ENCODE measurements around the gene PLA2G2F. TPM values are rescaled to one million over a fixed set of nuclear protein-coding genes. Genes with fewer than 3 reads are reported as not detected.

The PLA2G2F gene
- total and polyA plus RNA-seq, 9 of the 15 experiments (the other 6 are each of a cell fraction or from before 2014, with no cell fraction given), result not detected

DNA sequence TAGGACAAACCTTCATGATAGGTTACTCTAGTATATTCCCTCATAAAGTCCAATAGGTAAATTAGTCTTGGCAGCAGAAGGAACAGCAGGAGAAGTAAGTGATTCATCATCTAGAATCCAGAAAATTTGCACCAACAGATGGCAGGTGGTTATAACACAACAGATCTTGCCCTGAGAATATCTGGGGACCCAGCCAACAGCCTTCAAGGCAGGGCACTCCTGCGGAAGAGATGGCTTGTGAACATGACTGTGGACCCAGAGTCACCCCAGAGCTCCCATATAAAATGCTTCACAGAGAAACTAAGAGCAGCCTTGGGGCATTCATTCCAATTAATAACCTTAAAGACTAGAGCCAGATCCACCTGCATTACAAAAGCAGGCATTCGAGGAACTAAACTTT lies 55.1 kb downstream of the PLA2G2F start:
- Histone ChIP-seq H2AFZ (ENCODE audit: low read depth, low read length) (no peak overlapping the region), H3K4me1 (replicated peaks in 1 of 2; ENCODE audit: control insufficient read depth in 2 of 2, insufficient read depth in 2 of 2, low read length in 2 of 2) (peaks cover 32 to 59% of the 10 kb centered on the region in 2 experiments), H3K79me2 (ENCODE audit: control insufficient read depth, insufficient read depth, low read length) (peaks cover 17% of the 10 kb centered on the region), H3K4me2 (ENCODE audit: insufficient read depth, low read length) (no peak overlapping the region), H3K4me3 (no peak overlapping the region), H3K9me1 (ENCODE audit: control insufficient read depth, insufficient read depth, low read length) (no peaks in the 10 kb centered on the region), H4K20me1 (replicated peaks; ENCODE audit: control insufficient read depth, insufficient read depth, low read length) (no peaks in the 10 kb centered on the region), H3K9me3 (replicated peaks; ENCODE audit: control insufficient read depth, insufficient read depth, low read depth, low read length) (no peaks in the 10 kb centered on the region), H3K36me3 (ENCODE audit: control insufficient read depth, insufficient read depth, low read length) (peaks cover 30% of the 10 kb centered on the region; the same call in 2 of the 3 replicates), H3K27ac (ENCODE audit: extremely low read depth, low read depth, low read length) (no peak overlapping the region), H3K9ac (ENCODE audit: insufficient read depth in 1 of 2, low read depth in 2 of 2, low read length in 2 of 2) (no peak overlapping the region), H3K27me3 (ENCODE audit: control insufficient read depth in 2 of 2, insufficient read depth in 2 of 2, low read length in 2 of 2) (no peaks in the 10 kb centered on the region)
- in situ Hi-C loops (cut with MboI) (no loop called here), intact Hi-C loops (cut with micrococcal nuclease) (no loop called here)
- CTCF ChIA-PET (ENCODE audit: low intra/inter-chr PET ratio), result interaction anchor here (1.4 kb wide), 1 partner anchor 277 kb away, joined by 3 read pairs; no protein-coding TSS in a partner anchor
- no peak for ATAC-seq
- BruUV-seq (replicated peaks), result no TSS peak
- POLR2A ChIA-PET, result interaction anchor here (0.9 to 2.7 kb wide), 4 partner anchors 12 to 16 kb away, joined by 3 to 10 read pairs (median 4); no protein-coding TSS in a partner anchor
- DNase-seq (ENCODE audit: extremely low read depth in 1 of 4, low spot score in 3 of 4), result no peak
- no peak for FAIRE-seq
- 73% methylated on average over 2 of the region's 2 CpGs for WGBS (ENCODE audit: insufficient coverage, low coverage, missing lambda C conversion rate)
- no peak for TF ChIP-seq ZNF444 (CRISPR knock-in tag; IDR thresholded peaks at IDR 0.05)
- no peak for TF ChIP-seq RUNX1 (IDR thresholded peaks at IDR 0.05; ENCODE audit: low read depth)
- TF ChIP-seq, protein P1, sequence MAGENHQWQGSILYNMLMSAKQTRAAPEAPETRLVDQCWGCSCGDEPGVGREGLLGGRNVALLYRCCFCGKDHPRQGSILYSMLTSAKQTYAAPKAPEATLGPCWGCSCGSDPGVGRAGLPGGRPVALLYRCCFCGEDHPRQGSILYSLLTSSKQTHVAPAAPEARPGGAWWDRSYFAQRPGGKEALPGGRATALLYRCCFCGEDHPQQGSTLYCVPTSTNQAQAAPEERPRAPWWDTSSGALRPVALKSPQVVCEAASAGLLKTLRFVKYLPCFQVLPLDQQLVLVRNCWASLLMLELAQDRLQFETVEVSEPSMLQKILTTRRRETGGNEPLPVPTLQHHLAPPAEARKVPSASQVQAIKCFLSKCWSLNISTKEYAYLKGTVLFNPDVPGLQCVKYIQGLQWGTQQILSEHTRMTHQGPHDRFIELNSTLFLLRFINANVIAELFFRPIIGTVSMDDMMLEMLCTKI (IDR thresholded peaks at IDR 0.05; ENCODE audit: partially characterized antibody), result no peak
- no peak for TF ChIP-seq ZNF121 (CRISPR knock-in tag; conservative IDR thresholded peaks at IDR 0.05)
- TF ChIP-seq ZNF143 (CRISPR knock-in tag; IDR thresholded peaks at IDR 0.05), result no peak
- TF ChIP-seq FOXJ3 (CRISPR knock-in tag; IDR thresholded peaks at IDR 0.05), result no peak
- TF ChIP-seq, protein P2, sequence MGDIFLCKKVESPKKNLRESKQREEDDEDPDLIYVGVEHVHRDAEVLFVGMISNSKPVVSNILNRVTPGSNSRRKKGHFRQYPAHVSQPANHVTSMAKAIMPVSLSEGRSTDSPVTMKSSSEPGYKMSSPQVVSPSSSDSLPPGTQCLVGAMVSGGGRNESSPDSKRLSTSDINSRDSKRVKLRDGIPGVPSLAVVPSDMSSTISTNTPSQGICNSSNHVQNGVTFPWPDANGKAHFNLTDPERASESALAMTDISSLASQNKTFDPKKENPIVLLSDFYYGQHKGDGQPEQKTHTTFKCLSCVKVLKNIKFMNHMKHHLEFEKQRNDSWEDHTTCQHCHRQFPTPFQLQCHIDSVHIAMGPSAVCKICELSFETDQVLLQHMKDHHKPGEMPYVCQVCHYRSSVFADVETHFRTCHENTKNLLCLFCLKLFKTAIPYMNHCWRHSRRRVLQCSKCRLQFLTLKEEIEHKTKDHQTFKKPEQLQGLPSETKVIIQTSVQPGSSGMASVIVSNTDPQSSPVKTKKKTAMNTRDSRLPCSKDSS (IDR thresholded peaks at IDR 0.05; ENCODE audit: low read depth, partially characterized antibody), result no peak
- no peak for TF ChIP-seq FOS (IDR thresholded peaks at IDR 0.05; ENCODE audit: extremely low read depth, insufficient read length)
- TF ChIP-seq FOXA3 (CRISPR knock-in tag; conservative IDR thresholded peaks at IDR 0.05 in 1 of 2, IDR thresholded peaks at IDR 0.05 in 1 of 2), result no peak
- TF ChIP-seq SMARCA5 (IDR thresholded peaks at IDR 0.05), result no peak
- TF ChIP-seq, protein P3, sequence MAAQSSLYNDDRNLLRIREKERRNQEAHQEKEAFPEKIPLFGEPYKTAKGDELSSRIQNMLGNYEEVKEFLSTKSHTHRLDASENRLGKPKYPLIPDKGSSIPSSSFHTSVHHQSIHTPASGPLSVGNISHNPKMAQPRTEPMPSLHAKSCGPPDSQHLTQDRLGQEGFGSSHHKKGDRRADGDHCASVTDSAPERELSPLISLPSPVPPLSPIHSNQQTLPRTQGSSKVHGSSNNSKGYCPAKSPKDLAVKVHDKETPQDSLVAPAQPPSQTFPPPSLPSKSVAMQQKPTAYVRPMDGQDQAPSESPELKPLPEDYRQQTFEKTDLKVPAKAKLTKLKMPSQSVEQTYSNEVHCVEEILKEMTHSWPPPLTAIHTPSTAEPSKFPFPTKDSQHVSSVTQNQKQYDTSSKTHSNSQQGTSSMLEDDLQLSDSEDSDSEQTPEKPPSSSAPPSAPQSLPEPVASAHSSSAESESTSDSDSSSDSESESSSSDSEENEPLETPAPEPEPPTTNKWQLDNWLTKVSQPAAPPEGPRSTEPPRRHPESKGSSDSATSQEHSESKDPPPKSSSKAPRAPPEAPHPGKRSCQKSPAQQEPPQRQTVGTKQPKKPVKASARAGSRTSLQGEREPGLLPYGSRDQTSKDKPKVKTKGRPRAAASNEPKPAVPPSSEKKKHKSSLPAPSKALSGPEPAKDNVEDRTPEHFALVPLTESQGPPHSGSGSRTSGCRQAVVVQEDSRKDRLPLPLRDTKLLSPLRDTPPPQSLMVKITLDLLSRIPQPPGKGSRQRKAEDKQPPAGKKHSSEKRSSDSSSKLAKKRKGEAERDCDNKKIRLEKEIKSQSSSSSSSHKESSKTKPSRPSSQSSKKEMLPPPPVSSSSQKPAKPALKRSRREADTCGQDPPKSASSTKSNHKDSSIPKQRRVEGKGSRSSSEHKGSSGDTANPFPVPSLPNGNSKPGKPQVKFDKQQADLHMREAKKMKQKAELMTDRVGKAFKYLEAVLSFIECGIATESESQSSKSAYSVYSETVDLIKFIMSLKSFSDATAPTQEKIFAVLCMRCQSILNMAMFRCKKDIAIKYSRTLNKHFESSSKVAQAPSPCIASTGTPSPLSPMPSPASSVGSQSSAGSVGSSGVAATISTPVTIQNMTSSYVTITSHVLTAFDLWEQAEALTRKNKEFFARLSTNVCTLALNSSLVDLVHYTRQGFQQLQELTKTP (IDR thresholded peaks at IDR 0.05; ENCODE audit: low read depth in 1 of 2, partially characterized antibody in 2 of 2), result no peak
- TF ChIP-seq MAFK (IDR thresholded peaks at IDR 0.05; ENCODE audit: low read length), result no peak

Measured in K562 (cell line).